Gastroesophageal sphincter (tissue), 3 donors: ENCODE results near the gene BCS1L.

Source experiments
- CTCF ChIP-seq, 4 experiments: fragments of 200-600 bp in 2 of 4; fragments of 450-650 bp in 2 of 4; sonication (generic) in 1 of 4; IDR thresholded peaks; one replicate each; pipeline ENCODE4 v1.5.1; 2017 to 2019; ENCODE audit warnings: antibody characterized with exemption in 4 of 4, mild to moderate bottlenecking in 2 of 4, moderate library complexity in 2 of 4
- POLR2AphosphoS5 ChIP-seq: sonication (generic); formaldehyde crosslinking; IDR thresholded peaks from one replicate; pipeline ENCODE4 v1.6.1; 2017; ENCODE audit warnings: antibody characterized with exemption

GRCh38 chr2:218710687-218711549, 51.4 kb downstream of the BCS1L start, which contains the start of gene TTLL4:
- peak; percentile 72 to 95 (median 92) for TF ChIP-seq CTCF (IDR thresholded peaks at IDR 0.05)
- peak; percentile 87 for TF ChIP-seq POLR2AphosphoS5
